Left lung (tissue), 10 donors: ENCODE results near the gene HS3ST6. TPM values are rescaled to one million over a fixed set of nuclear protein-coding genes. Genes with fewer than 3 reads are reported as not detected.

ENCODE experiments used
- ATAC-seq: fragments of 200-7000 bp; cut with Tn5 transposase; one replicate; pipeline ENCODE4 v1.9.1; 2020; ENCODE audit warnings: moderate library complexity
- DNase-seq, 4 donors: peaks; one replicate each; pipeline ENCODE4 v3.0.0-alpha.2; 2013 to 2020
- H3K27ac ChIP-seq, 2 donors: fragments of 200-600 bp; sonication (generic) in 1 of 2; one replicate each; pipeline versions ENCODE4 v1.5.0 to v1.8.0; 2020 to 2021
- H3K27me3 ChIP-seq, 2 donors: fragments of 200-600 bp; sonication (generic) in 1 of 2; one replicate each; pipeline versions ENCODE4 v1.5.0 to v1.8.0; 2020 to 2021
- H3K36me3 ChIP-seq, 2 donors: fragments of 200-600 bp; sonication (generic) in 1 of 2; one replicate each; pipeline versions ENCODE4 v1.5.0 to v1.8.0; 2020 to 2021
- H3K4me1 ChIP-seq, 2 donors: fragments of 200-600 bp; one replicate each; pipeline ENCODE4 v1.8.0; 2021
- H3K4me3 ChIP-seq, 2 donors: fragments of 200-600 bp; sonication (generic) in 1 of 2; one replicate each; pipeline versions ENCODE4 v1.5.0 to v1.8.0; 2020 to 2021; ENCODE audit warnings: mild to moderate bottlenecking in 1 of 2
- H3K9me3 ChIP-seq, 2 donors: fragments of 200-600 bp; sonication (generic) in 1 of 2; one replicate each; pipeline versions ENCODE4 v1.5.0 to v1.8.0; 2020 to 2021
- CTCF ChIP-seq, 2 donors: fragments of 200-600 bp; sonication (generic) in 1 of 2; IDR thresholded peaks; one replicate each; pipeline versions ENCODE4 v1.5.0 to v1.8.0; 2021; ENCODE audit warnings: antibody characterized with exemption in 2 of 2
- intact Hi-C, 2 donors: fragments of 100-400 bp; cut with DNase I; formaldehyde crosslinking; loops; one replicate each; pipeline versions ENCODE4 v1.11.2 to v1.14.2; 2022
- polyA plus RNA-seq, 6 donors: library from polyadenylated mRNA; unstranded; fragments of 120-200 nt; gene quantifications; one replicate each; pipeline ENCODE4 v1.2.1, GENCODE V29; 2013; ENCODE audit not compliant: insufficient read length in 6 of 6
- total RNA-seq, 2 donors: library from RNA; stranded (reverse); fragmentation: NEBNext Ultra II Directional; extraction: Animal tissue kit (Norgen Biotek cat#: 25700); gene quantifications; one replicate each; pipeline ENCODE4 v1.2.1, GENCODE V29; 2021
- donor health status: DM: no; HTN: yes; CAD: no.
- donor health status: DM: no; HTN: no; CAD: no.

Gene HS3ST6
- total and polyA plus RNA-seq, 8 donors = 0.13 to 1.4 (median 0.18) TPM; not detected in 4

- no peaks in the 10 kb centered on the region for H3K9me3 ChIP-seq
- no peak overlapping the region for H3K4me3 ChIP-seq
- H3K36me3 ChIP-seq = no peaks in the 10 kb centered on the region
- peaks cover 0 to 5% of the 10 kb centered on the region in 2 donors for H3K4me1 ChIP-seq
- intact Hi-C loops = no loop called here
- TF ChIP-seq CTCF (IDR thresholded peaks at IDR 0.05) = no peak
- DNase-seq = no peak
- peak overlapping the region; percentile 9 to 39 for H3K27ac ChIP-seq
- H3K27me3 ChIP-seq = peaks cover 7 to 41% of the 10 kb centered on the region in 2 donors
- peak; percentile 91 for ATAC-seq
Measured at GRCh38 chr16:1870365-1871082, 47.7 kb downstream of the HS3ST6 start.

GRCh38 chr16:1865902-1866690 is 52.1 kb downstream of the HS3ST6 start:
- ATAC-seq (no peak), DNase-seq (no peak)
- H3K27me3 ChIP-seq = peaks cover under 1 to 42% of the 10 kb centered on the region in 2 donors
- no peaks in the 10 kb centered on the region for H3K36me3 ChIP-seq
- intact Hi-C loops = loop anchor here in 1 of 2 donors (5.0 kb wide), 1 partner anchor 61 kb away; no protein-coding TSS in a partner anchor
- H3K9me3 ChIP-seq = no peaks in the 10 kb centered on the region
- TF ChIP-seq CTCF (IDR thresholded peaks at IDR 0.05) = no peak
- H3K27ac ChIP-seq = no peak overlapping the region
- no peak overlapping the region for H3K4me3 ChIP-seq
- H3K4me1 ChIP-seq = no peaks in the 10 kb centered on the region

- TF ChIP-seq CTCF (IDR thresholded peaks at IDR 0.05) = peak; percentile 19 to 48
- no peak overlapping the region for H3K27ac ChIP-seq
- no peaks in the 10 kb centered on the region for H3K4me1 ChIP-seq
- H3K36me3 ChIP-seq = no peaks in the 10 kb centered on the region
- peak; percentile 70 for ATAC-seq
- peaks cover 7 to 62% of the 10 kb centered on the region in 2 donors for H3K27me3 ChIP-seq
- H3K9me3 ChIP-seq = no peaks in the 10 kb centered on the region
- peak in 2 of 4 donors; percentile 18 to 34 for DNase-seq
- no peak overlapping the region for H3K4me3 ChIP-seq
- intact Hi-C loops = no loop called here
Measured at GRCh38 chr16:1863681-1864460, 54.3 kb downstream of the HS3ST6 start.

- ATAC-seq = no peak
- peaks cover 12 to 77% of the 10 kb centered on the region in 2 donors for H3K27me3 ChIP-seq
- TF ChIP-seq CTCF (IDR thresholded peaks at IDR 0.05) = no peak
- H3K36me3 ChIP-seq = no peaks in the 10 kb centered on the region
- no peak overlapping the region for H3K4me3 ChIP-seq
- no peak for DNase-seq
- no peaks in the 10 kb centered on the region for H3K9me3 ChIP-seq
- no peaks in the 10 kb centered on the region for H3K4me1 ChIP-seq
- no peak overlapping the region for H3K27ac ChIP-seq
- intact Hi-C loops = no loop called here
Measured at GRCh38 chr16:1862394-1862793, 55.8 kb downstream of the HS3ST6 start.
